Neural progenitor cell (in vitro differentiated cells): ENCODE results near the gene AMIGO2. TPM values are rescaled to one million over a fixed set of nuclear protein-coding genes. Genes with fewer than 3 reads are reported as not detected.

ENCODE experiments used
- DNase-seq: peaks from one replicate; pipeline ENCODE4 v3.0.0-alpha.2; 2016; ENCODE audit warnings: low spot score
- H2AFZ ChIP-seq: fragments of 200-600 bp; sonication (generic); replicated peaks from 2 replicates; pipeline ENCODE4 v1.6.1; 2016; ENCODE audit warnings: antibody characterized with exemption
- H3F3A ChIP-seq: fragments of 200-600 bp; sonication (generic); 2 replicates; pipeline ENCODE4 v1.6.1; 2016; ENCODE audit warnings: antibody characterized with exemption, low read depth
- H3K27ac ChIP-seq: fragments of 200-600 bp; sonication (generic); 2 replicates; pipeline ENCODE4 v1.5.1; 2016; ENCODE audit warnings: mild to moderate bottlenecking
- H3K27me3 ChIP-seq: fragments of 200-600 bp; sonication (generic); 2 replicates; pipeline ENCODE4 v1.6.1; 2016; ENCODE audit warnings: mild to moderate bottlenecking, moderate library complexity
- H3K36me3 ChIP-seq: fragments of 200-600 bp; sonication (generic); 2 replicates; pipeline ENCODE4 v1.5.1; 2016
- H3K4me1 ChIP-seq: fragments of 200-600 bp; sonication (generic); 2 replicates; pipeline ENCODE4 v1.6.1; 2016; ENCODE audit warnings: mixed run types
- H3K4me2 ChIP-seq: fragments of 200-600 bp; sonication (generic); 2 replicates; pipeline ENCODE4 v1.6.1; 2016
- H3K4me3 ChIP-seq: fragments of 200-600 bp; sonication (generic); 2 replicates; pipeline ENCODE4 v1.5.1; 2016
- H3K79me2 ChIP-seq: fragments of 200-600 bp; sonication (generic); 2 replicates; pipeline ENCODE4 v1.6.1; 2016; ENCODE audit warnings: low read depth
- H3K9ac ChIP-seq: fragments of 200-600 bp; sonication (generic); 2 replicates; pipeline ENCODE4 v1.6.1; 2016
- H3K9me3 ChIP-seq: fragments of 200-600 bp; sonication (generic); 2 replicates; pipeline ENCODE4 v1.5.1; 2016; ENCODE audit warnings: low read depth
- H4K20me1 ChIP-seq: fragments of 200-600 bp; sonication (generic); 2 replicates; pipeline ENCODE4 v1.6.1; 2016; ENCODE audit warnings: low read depth
- H3K27ac Mint-ChIP-seq: 3 replicates; pipeline ENCODE4 v1.8.0; 2021; ENCODE audit warnings: mixed read lengths
- H3K27me3 Mint-ChIP-seq: 2 replicates; pipeline ENCODE4 v1.8.0; 2022; ENCODE audit warnings: low read depth, mild to moderate bottlenecking, inconsistent platforms, moderate library complexity, mixed read lengths; ENCODE audit not compliant: insufficient read depth
- H3K36me3 Mint-ChIP-seq: 3 replicates; pipeline ENCODE4 v1.8.0; 2021; ENCODE audit warnings: mixed read lengths
- H3K4me1 Mint-ChIP-seq: 3 replicates; pipeline ENCODE4 v1.8.0; 2021; ENCODE audit warnings: mixed read lengths
- H3K4me3 Mint-ChIP-seq: 3 replicates; pipeline ENCODE4 v1.8.0; 2021; ENCODE audit warnings: mild to moderate bottlenecking, moderate library complexity, mixed read lengths
- H3K9me3 Mint-ChIP-seq: 3 replicates; pipeline ENCODE4 v1.8.0; 2020; ENCODE audit warnings: mixed read lengths
- CTCF ChIP-seq: fragments of 200-600 bp; sonication (generic); IDR thresholded peaks from 2 replicates; pipeline ENCODE4 v1.5.1; 2017; ENCODE audit warnings: antibody characterized with exemption, mild to moderate bottlenecking
- EZH2 ChIP-seq: fragments of 200-600 bp; sonication (generic); IDR thresholded peaks from 2 replicates; pipeline ENCODE4 v1.6.1; 2017; ENCODE audit warnings: antibody characterized with exemption, mild to moderate bottlenecking, moderate library complexity
- EZH2phosphoT487 ChIP-seq: fragments of 200-600 bp; sonication (generic); IDR thresholded peaks from 2 replicates; pipeline ENCODE4 v1.6.1; 2017; ENCODE audit warnings: antibody characterized with exemption
- total RNA-seq: library from RNA; depleted of rRNA; stranded (reverse); fragments of >200 nt; gene quantifications from 2 replicates; pipeline ENCODE4 v1.2.3, GENCODE V29; 2015; ENCODE audit warnings: low replicate concordance

Gene AMIGO2
- total RNA-seq, 1 donor from 2014 or later, result 1.6 TPM

GRCh38 chr12:47097276-47097896 lies 17.6 kb upstream of the AMIGO2 start:
- DNase-seq, result no peak
- H3K4me3 Mint-ChIP-seq, result no peak overlapping the region
- H3K4me2 ChIP-seq, result no peak overlapping the region
- H3F3A ChIP-seq, result no peaks in the 10 kb centered on the region
- H3K4me3 ChIP-seq, result no peak overlapping the region
- H4K20me1 ChIP-seq, result no peaks in the 10 kb centered on the region
- no peaks in the 10 kb centered on the region for H3K79me2 ChIP-seq
- peaks cover 4% of the 10 kb centered on the region for H3K4me1 Mint-ChIP-seq
- no peak overlapping the region for H3K9ac ChIP-seq
- H3K9me3 Mint-ChIP-seq, result no peaks in the 10 kb centered on the region
- H3K36me3 Mint-ChIP-seq, result no peaks in the 10 kb centered on the region
- no peak overlapping the region for H3K27ac Mint-ChIP-seq
- no peaks in the 10 kb centered on the region for H3K27me3 Mint-ChIP-seq
- TF ChIP-seq EZH2 (no peak), EZH2phosphoT487 (no peak), CTCF (no peak)
- no peaks in the 10 kb centered on the region for H3K9me3 ChIP-seq
- no peak overlapping the region for H3K27ac ChIP-seq
- no peaks in the 10 kb centered on the region for H3K27me3 ChIP-seq
- no peaks in the 10 kb centered on the region for H3K36me3 ChIP-seq
- H2AFZ ChIP-seq, result no peak overlapping the region
- no peaks in the 10 kb centered on the region for H3K4me1 ChIP-seq

DNA sequence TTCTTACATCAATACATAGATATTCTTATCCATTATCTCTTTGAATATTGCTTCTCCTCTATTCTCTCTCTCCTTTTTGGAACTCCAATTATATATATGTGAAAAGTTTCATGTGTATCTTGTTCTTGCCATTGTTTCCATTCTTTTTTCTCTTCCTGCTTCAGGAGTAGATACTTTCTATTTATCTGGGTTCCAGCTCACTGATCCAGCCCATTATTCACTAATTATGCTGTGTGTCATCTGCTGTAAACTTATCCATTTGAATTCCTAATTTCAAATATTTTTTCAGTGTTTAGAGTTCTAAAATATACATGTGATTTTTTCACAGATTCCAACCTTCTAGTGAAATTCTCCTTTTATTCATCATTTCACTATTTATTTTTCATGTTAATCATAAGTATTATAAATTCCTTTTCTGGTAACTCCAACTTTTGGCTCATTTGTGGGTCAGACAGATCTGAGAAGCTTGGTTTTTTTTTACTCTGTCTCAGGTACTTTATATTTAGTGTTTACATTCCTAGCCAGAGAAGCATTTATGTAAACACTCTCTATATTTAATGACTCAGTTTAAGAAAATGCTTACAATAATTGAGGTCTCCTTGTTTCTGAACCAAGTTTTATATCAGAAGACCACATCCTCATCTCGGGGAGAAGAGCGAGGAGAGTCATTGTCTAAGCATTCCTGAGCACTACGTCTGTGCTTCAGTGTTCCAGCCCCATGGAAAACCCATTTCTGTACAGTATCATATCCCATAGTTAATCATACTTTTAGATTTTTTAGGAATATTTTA lies 15.9 kb upstream of the AMIGO2 start:
- Histone ChIP-seq H3K27ac (no peak overlapping the region), H4K20me1 (no peaks in the 10 kb centered on the region), H2AFZ (no peak overlapping the region), H3K4me2 (no peak overlapping the region), H3K27me3 (no peaks in the 10 kb centered on the region), H3K79me2 (no peaks in the 10 kb centered on the region), H3K9me3 (no peaks in the 10 kb centered on the region), H3K4me1 (no peaks in the 10 kb centered on the region), H3K9ac (no peak overlapping the region), H3K36me3 (no peaks in the 10 kb centered on the region), H3F3A (no peaks in the 10 kb centered on the region), H3K4me3 (no peak overlapping the region)
- TF ChIP-seq EZH2phosphoT487 (no peak), CTCF (no peak), EZH2 (no peak)
- no peak overlapping the region for H3K4me3 Mint-ChIP-seq
- H3K36me3 Mint-ChIP-seq, result no peaks in the 10 kb centered on the region
- DNase-seq, result no peak
- no peaks in the 10 kb centered on the region for H3K9me3 Mint-ChIP-seq
- H3K4me1 Mint-ChIP-seq, result peaks cover 4% of the 10 kb centered on the region
- H3K27me3 Mint-ChIP-seq, result no peaks in the 10 kb centered on the region
- H3K27ac Mint-ChIP-seq, result no peak overlapping the region

DNA sequence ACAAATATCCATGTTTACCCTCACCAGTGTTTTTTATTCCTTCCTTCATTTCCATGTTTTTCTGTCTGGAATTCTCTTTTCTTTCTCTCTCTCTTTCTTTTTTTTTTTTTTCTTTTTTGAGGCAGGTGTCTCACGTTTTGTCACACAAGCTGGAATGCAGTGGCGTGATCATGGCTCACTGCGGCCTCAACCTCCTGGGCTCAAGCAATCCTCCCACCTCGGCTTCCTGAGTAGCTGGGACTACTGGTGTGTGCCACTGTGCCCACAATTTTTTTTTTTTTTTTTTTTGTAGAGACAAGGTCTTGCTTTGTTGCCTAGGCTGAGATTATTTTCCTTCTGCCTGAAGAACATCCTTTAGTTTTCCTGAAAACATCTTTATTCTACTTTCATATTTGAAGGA lies 15.0 kb upstream of the AMIGO2 start:
- no peaks in the 10 kb centered on the region for H3K9me3 Mint-ChIP-seq
- no peaks in the 10 kb centered on the region for H3K9me3 ChIP-seq
- no peaks in the 10 kb centered on the region for H3K27me3 ChIP-seq
- no peak overlapping the region for H2AFZ ChIP-seq
- H3K4me3 Mint-ChIP-seq, result no peak overlapping the region
- H3F3A ChIP-seq, result no peaks in the 10 kb centered on the region
- no peaks in the 10 kb centered on the region for H3K36me3 ChIP-seq
- no peak for TF ChIP-seq EZH2
- TF ChIP-seq EZH2phosphoT487, result no peak
- DNase-seq, result no peak
- H3K79me2 ChIP-seq, result no peaks in the 10 kb centered on the region
- H3K27ac ChIP-seq, result no peak overlapping the region
- no peaks in the 10 kb centered on the region for H3K4me1 ChIP-seq
- no peaks in the 10 kb centered on the region for H3K36me3 Mint-ChIP-seq
- no peaks in the 10 kb centered on the region for H3K27me3 Mint-ChIP-seq
- H3K9ac ChIP-seq, result no peak overlapping the region
- no peak overlapping the region for H3K27ac Mint-ChIP-seq
- H3K4me1 Mint-ChIP-seq, result peaks cover 4% of the 10 kb centered on the region
- no peak overlapping the region for H3K4me2 ChIP-seq
- H3K4me3 ChIP-seq, result no peak overlapping the region
- H4K20me1 ChIP-seq, result no peaks in the 10 kb centered on the region

DNA sequence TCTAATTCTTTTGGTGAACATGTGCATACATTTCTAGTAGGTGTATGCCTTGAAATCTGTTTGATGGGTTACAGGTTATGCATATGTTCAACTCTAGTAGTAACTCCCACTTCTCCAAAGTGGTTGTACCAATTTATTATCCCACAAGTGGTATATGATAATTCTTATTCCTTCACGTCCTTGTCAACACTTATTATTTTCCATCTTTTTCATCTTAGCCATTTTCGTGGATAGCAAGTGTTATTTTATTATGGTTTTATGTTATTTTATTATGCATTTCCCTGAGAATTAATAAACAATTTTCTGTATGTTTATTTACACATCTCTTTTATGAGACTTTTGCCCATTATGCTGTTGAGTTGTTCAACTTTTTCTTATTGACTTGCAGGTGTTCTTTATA lies 11.2 kb upstream of the AMIGO2 start:
- TF ChIP-seq EZH2phosphoT487 (no peak), CTCF (no peak), EZH2 (no peak)
- Mint-ChIP-seq H3K27ac (no peak overlapping the region), H3K9me3 (no peaks in the 10 kb centered on the region), H3K27me3 (no peaks in the 10 kb centered on the region), H3K4me3 (no peak overlapping the region), H3K36me3 (no peaks in the 10 kb centered on the region), H3K4me1 (peaks cover 8% of the 10 kb centered on the region)
- Histone ChIP-seq H3K36me3 (no peaks in the 10 kb centered on the region), H3K27me3 (no peaks in the 10 kb centered on the region), H3K4me2 (no peak overlapping the region), H2AFZ (no peak overlapping the region), H3K27ac (no peak overlapping the region), H3K9ac (no peak overlapping the region), H3K79me2 (no peaks in the 10 kb centered on the region), H3K9me3 (no peaks in the 10 kb centered on the region), H3K4me1 (no peaks in the 10 kb centered on the region), H4K20me1 (no peaks in the 10 kb centered on the region), H3F3A (no peaks in the 10 kb centered on the region), H3K4me3 (no peak overlapping the region)
- no peak for DNase-seq
